ENCODE data around the gene CENPX.
"Not testable (repeated sequence)": the region's sequence is repeated elsewhere in the genome, so short reads cannot be mapped to it uniquely, and the experiment has no call there.

Gene CENPX

DNA sequence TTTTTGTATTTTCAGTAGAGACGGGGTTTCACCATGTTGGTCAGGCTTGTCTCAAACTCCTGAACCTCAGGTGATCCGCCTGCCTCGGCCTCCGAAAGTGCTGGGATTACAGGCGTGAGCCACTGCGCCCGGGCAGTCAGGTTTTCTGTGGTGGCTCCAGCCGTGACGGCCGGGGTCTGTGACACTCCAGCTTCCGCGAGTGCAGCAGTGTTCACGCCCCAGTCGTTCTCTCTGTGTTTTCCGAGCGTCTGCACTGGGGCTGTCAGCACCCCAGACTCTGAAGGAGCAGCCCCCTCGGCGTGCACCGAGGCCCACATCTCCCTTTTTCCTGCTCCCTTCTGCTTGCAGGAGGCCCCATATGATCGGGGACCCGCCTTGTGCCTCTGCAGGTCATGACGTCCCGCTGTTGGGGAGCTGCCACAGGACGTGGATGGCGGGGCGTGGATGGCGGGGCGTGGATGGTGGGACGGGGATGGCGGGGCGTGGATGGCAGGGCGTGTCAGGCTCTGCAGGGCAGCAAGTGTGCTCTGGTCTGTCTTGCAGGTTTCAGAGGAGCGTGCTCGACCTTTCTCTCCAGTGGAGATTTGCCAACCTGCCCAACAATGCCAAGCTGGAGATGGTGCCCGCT, 39.6 kb downstream of the CENPX start:
- Histone ChIP-seq H3K36me3 (ENCODE audit: insufficient read depth, low read length) (peaks cover 18% of the 10 kb centered on the region; the same call in 1 of the 2 replicates), H3K9ac (ENCODE audit: insufficient read length) (no peak overlapping the region)

DNA sequence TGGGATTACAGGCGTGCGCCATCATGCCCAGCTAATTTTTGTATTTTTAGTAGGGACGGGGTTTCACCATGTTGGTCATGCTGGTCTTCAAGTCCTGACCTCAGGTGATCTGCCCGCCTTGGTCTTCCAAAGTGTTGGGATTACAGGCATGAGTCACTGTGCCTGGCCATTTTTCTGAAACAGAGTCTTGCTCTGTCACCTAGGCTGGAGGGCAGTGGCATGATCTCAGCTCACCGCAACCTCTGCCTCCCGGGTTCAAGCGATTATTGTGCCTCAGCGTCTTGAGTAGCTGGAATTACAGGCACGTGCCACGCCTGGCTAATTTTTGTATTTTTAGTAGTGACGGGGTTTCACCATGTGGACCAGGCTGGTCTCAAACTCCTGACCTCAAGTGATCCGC, 41.2 kb downstream of the CENPX start:
- DNase-seq (ENCODE audit: low read depth, low spot score); H3K9ac ChIP-seq (ENCODE audit: insufficient read length); H3K4me3 ChIP-seq; H3K9me3 ChIP-seq (ENCODE audit: low read depth, low read length); H3K27ac ChIP-seq: not testable (repeated sequence)
- H3K36me3 ChIP-seq (ENCODE audit: insufficient read depth, low read length) = peaks cover 18% of the 10 kb centered on the region; the same call in 1 of the 2 replicates

More for the DNA sequence above, 39.6 kb downstream of the CENPX start:
- Histone ChIP-seq H3K4me3 (no peak overlapping the region), H3K27ac (no peak overlapping the region), H3K9me3 (ENCODE audit: low read depth, low read length) (no peaks in the 10 kb centered on the region)
- TF ChIP-seq POLR2AphosphoS5 (IDR thresholded peaks at IDR 0.05; ENCODE audit: borderline replicate concordance, low read depth, low read length) = no peak
- no peak for DNase-seq (ENCODE audit: low read depth, low spot score)

DNA sequence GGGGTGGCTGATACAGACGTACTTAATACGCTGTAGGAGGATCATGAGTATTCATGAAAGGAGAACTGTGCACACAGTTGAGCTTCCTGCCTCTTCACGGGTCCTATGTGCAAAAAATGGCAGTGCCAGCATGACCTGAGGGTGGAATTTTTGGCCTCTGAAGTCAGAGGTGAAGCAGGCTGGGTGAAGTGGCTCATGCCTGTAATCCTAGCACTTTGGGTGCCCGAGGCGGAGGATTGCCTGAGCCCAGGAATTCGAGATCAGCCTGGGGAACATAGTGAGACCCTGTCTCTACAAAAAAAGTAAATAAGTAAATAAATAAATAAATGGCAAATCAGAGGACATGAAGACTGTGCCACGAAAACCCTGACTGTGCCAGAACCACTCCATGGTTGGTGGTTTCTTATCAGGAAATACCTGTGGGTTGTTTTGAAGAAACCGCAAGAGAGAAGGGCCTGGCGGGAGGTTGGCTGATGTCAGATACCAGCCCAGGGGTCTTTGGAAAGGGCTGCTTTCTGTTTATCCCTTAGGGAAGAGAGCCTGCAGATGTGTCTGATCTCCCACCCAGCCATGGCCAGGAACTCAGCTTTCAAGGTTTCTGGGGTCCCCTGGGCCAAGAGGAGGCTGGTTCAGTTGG, 41.9 kb downstream of the CENPX start:
- Histone ChIP-seq H3K27ac (peak overlapping the region; percentile 53), H3K36me3 (ENCODE audit: insufficient read depth, low read length) (peaks cover 17% of the 10 kb centered on the region; the same call in 1 of the 2 replicates), H3K9me3 (ENCODE audit: low read depth, low read length) (no peaks in the 10 kb centered on the region), H3K9ac (ENCODE audit: insufficient read length) (no peak overlapping the region), H3K4me3 (no peak overlapping the region)
- TF ChIP-seq EZH2 (IDR thresholded peaks at IDR 0.05) = no peak
- TF ChIP-seq POLR2AphosphoS5 (IDR thresholded peaks at IDR 0.05; ENCODE audit: borderline replicate concordance, low read depth, low read length) = no peak; the same call in 1 of the 2 replicates
- TF ChIP-seq FOXP2 (optimal IDR thresholded peaks at IDR 0.05; ENCODE audit: control extremely low read depth, extremely low read length, insufficient read depth) = no peak
- peak; percentile 22 for DNase-seq (ENCODE audit: low read depth, low spot score)

DNA sequence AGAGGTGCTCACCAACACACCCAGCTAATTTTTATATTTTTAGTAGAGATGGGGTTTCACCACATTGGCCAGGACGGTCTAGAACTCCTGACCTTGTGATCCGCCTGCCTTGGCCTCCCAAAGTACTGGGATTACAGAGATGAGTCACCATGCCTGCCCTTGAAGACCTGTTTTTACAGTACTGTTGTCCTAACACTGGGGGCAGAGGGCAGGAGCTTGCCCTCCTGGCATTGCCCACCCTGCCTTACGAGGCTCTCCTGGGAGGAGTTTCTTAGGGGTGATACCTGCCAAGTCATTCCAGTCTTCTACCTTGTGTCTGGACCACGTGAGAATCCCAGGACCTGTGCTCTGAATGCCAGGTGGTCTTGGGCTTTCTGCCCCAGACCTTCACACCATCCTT, 42.6 kb downstream of the CENPX start:
- H3K9ac ChIP-seq (ENCODE audit: insufficient read length) = no peak overlapping the region
- no peak for TF ChIP-seq EZH2 (IDR thresholded peaks at IDR 0.05)
- TF ChIP-seq POLR2AphosphoS5 (IDR thresholded peaks at IDR 0.05; ENCODE audit: borderline replicate concordance, low read depth, low read length) = no peak
- no peak for TF ChIP-seq FOXP2 (optimal IDR thresholded peaks at IDR 0.05; ENCODE audit: control extremely low read depth, extremely low read length, insufficient read depth)
- no peak overlapping the region for H3K4me3 ChIP-seq

DNA sequence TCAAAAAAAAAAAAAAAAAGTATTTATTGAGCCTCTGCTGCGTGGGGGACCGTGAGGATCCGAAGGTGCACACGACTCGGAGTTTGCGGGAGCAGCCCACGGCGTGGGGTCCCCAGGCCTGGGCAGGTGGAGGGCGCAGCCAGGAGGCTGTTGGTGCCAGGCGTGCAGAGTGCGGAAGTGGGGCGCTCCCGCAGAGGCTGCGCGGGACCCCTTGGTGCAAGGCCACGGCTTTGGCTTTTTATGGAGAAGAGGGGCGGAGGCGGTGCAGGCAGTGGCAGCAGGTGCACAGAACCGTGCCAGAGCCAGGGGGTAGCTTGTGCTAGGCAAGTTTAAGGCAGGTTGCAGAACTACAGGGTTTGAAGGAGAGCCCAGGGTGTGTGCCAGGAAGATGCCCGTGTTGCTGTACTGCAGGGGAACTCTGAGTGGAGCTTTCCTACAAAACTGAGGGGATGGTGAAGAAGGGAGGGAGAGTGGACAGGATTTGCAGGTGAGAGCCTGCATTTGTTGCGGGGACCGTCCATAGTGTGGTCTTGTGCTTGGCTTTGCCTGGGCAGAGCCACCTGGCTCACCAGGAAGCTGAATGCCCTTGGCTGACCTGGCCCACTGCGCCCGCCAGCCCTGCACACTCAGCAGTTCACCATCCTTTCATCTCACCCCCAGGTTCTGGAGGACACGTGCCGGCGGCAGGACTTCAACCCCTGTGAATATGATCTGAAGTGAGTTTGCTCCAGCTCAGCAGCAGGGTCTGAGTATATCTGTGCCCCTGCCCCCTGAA, 44.0 kb downstream of the CENPX start:
- peaks cover 3% of the 10 kb centered on the region; the same call in 1 of the 2 replicates for H3K36me3 ChIP-seq (ENCODE audit: insufficient read depth, low read length)
- no peak for TF ChIP-seq POLR2AphosphoS5 (IDR thresholded peaks at IDR 0.05; ENCODE audit: borderline replicate concordance, low read depth, low read length)
- TF ChIP-seq FOXP2 (optimal IDR thresholded peaks at IDR 0.05; ENCODE audit: control extremely low read depth, extremely low read length, insufficient read depth) = no peak
- TF ChIP-seq EZH2 (IDR thresholded peaks at IDR 0.05) = no peak
- DNase-seq (ENCODE audit: low read depth, low spot score) = no peak
- H3K4me3 ChIP-seq = peak overlapping the region; percentile 97
- H3K9ac ChIP-seq (ENCODE audit: insufficient read length) = no peak overlapping the region
- no peaks in the 10 kb centered on the region for H3K9me3 ChIP-seq (ENCODE audit: low read depth, low read length)
- H3K27ac ChIP-seq = no peak overlapping the region

More for the DNA sequence above, 42.6 kb downstream of the CENPX start:
- Histone ChIP-seq H3K36me3 (ENCODE audit: insufficient read depth, low read length) (peaks cover 10% of the 10 kb centered on the region; the same call in 1 of the 2 replicates), H3K9me3 (ENCODE audit: low read depth, low read length) (no peaks in the 10 kb centered on the region), H3K27ac (peak overlapping the region; percentile 53)
- no peak for DNase-seq (ENCODE audit: low read depth, low spot score)

DNA sequence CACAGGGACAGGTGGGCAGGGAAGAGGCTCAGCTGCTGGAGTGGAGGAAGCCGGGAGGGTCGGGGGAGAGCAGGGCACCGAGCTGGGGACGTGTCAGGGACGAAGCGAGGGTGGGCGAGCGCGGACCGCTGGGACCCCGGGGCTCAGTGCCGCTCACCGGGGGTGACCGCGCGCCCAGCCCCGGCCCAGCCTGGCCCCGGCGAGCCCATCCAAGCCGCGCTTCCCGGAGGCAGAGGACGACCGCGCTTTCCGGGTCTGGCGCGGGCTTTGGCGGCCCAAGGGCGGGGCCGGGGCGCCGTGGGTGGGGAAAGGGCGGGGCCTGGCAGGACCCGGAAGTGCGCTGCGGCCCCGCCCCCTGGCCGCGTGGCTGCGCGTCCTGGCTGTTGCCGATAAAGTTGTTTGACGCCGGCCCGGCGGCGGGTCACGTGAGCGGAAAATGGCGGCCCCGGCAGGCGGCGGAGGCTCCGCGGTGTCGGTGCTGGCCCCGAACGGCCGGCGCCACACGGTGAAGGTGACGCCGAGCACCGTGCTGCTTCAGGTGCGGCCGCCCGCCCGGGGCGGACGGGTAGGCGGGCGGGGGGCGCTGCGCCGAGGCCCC, 45.4 kb downstream of the CENPX start, which contains the start of gene ASPSCR1:
TSS of gene ASPSCR1 (plus strand) at position 419 of the 598 bp plus-strand sequence. CDS start at position 437, 18 bp downstream.
- Histone ChIP-seq H3K9ac (ENCODE audit: insufficient read length) (peak within 1 kb of the TSS; percentile 93), H3K27ac (peak within 1 kb of the TSS; percentile 93), H3K4me3 (peak within 1 kb of the TSS; percentile 97)

DNA sequence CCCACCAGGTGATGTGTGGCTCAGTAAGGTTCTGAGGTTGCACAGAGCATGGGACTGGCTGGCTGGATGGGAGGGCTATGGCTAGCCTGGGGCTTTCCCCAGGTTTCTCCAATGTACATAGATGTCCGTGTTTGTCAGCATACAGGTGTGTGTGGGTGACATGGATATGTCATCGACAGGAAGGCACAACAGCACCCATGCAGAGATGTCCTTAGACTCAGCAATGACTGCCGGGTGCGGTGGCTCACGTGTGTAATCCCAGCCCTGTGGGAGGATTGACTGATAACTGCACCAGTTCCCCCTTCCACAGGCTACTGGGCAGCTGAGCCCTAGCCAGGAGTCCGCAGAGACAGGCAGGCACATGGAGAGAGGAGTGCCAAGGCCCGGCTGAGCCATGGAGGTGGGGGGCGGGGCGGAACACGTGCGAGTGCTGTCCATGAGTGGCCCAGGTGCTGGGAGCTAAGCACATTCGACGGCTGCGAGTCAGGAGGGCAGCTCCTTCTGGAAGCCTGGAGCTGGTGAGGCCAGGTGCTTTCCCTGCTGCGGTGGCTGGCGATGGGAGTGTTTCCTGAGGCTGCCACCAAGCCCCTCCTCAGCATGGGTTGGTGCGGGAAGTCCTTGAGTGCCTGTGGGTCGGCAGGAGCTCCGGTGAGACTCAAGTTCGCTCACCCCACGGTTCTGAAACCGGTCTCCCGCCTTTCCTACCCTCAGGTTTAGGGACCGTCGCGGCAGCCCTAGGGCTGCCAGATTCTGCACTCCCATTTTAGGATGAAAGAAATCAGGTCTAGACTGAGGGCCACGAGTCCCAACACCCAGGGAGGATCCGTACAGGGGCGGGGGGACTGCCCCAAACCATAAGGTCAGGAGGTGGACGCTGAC, 46.1 kb downstream of the CENPX start:
- Histone ChIP-seq H3K9ac (ENCODE audit: insufficient read length) (peak overlapping the region; percentile 93), H3K36me3 (ENCODE audit: insufficient read depth, low read length) (0 out of 2 replicates have a peak, but pooled peaks cover 3% of the 10 kb centered on the region), H3K4me3 (peak overlapping the region; percentile 97), H3K27ac (peak overlapping the region; percentile 86), H3K9me3 (ENCODE audit: low read depth, low read length) (peaks cover 3% of the 10 kb centered on the region; the same call in 1 of the 2 replicates)
- no peak for DNase-seq (ENCODE audit: low read depth, low spot score)
- no peak for TF ChIP-seq EZH2 (IDR thresholded peaks at IDR 0.05)
- TF ChIP-seq FOXP2 (optimal IDR thresholded peaks at IDR 0.05; ENCODE audit: control extremely low read depth, extremely low read length, insufficient read depth) = no peak
- TF ChIP-seq POLR2AphosphoS5 (IDR thresholded peaks at IDR 0.05; ENCODE audit: borderline replicate concordance, low read depth, low read length) = no peak; the same call in 1 of the 2 replicates

More for the DNA sequence above, 45.4 kb downstream of the CENPX start, which contains the start of gene ASPSCR1:
- Histone ChIP-seq H3K9me3 (ENCODE audit: low read depth, low read length) (peaks cover 2% of the 10 kb centered on the region; the same call in 1 of the 2 replicates), H3K36me3 (ENCODE audit: insufficient read depth, low read length) (0 out of 2 replicates have a peak, but pooled peaks cover 3% of the 10 kb centered on the region)
- TF ChIP-seq POLR2AphosphoS5 (IDR thresholded peaks at IDR 0.05; ENCODE audit: borderline replicate concordance, low read depth, low read length) = peak; percentile 68
- peak; percentile 77 for TF ChIP-seq FOXP2 (optimal IDR thresholded peaks at IDR 0.05; ENCODE audit: control extremely low read depth, extremely low read length, insufficient read depth)
- no peak for TF ChIP-seq EZH2 (IDR thresholded peaks at IDR 0.05)
- peak; percentile 50 for DNase-seq (ENCODE audit: low read depth, low spot score)
